Measurements from ENCODE around the gene TRAPPC11.

GRCh38 chr4:183610033-183610432, 49.1 kb upstream of the TRAPPC11 start:
- TF ChIP-seq REST (IDR thresholded peaks at IDR 0.05; ENCODE audit: borderline replicate concordance) (no peak), CTCF (IDR thresholded peaks at IDR 0.05; ENCODE audit: poor library complexity, severe bottlenecking) (no peak), RAD21 (conservative IDR thresholded peaks at IDR 0.05) (no peak), EZH2 (IDR thresholded peaks at IDR 0.05; ENCODE audit: borderline replicate concordance, insufficient read depth, low read length, poor library complexity, severe bottlenecking) (no peak), POLR2AphosphoS5 (IDR thresholded peaks at IDR 0.05) (no peak)
